HEK293T (cell line): ENCODE results near the gene COQ4.

Experiments
- FOXA1 ChIP-seq: fragments of 450-650 bp; IDR thresholded peaks from 2 replicates; pipeline ENCODE4 v1.6.1; 2016; ENCODE audit warnings: mild to moderate bottlenecking
- FOXK2 ChIP-seq: fragments of 450-650 bp; IDR thresholded peaks from 2 replicates; pipeline ENCODE4 v1.6.1; 2016; ENCODE audit warnings: mild to moderate bottlenecking
- L3MBTL2 ChIP-seq: fragments of 450-650 bp; conservative IDR thresholded peaks from 2 replicates; pipeline ENCODE4 v1.6.1; 2016; ENCODE audit warnings: mild to moderate bottlenecking
- PKNOX1 ChIP-seq: fragments of 450-650 bp; IDR thresholded peaks from 2 replicates; pipeline ENCODE4 v1.6.1; 2016

- no peak for TF ChIP-seq PKNOX1
- no peak for TF ChIP-seq FOXK2
- no peak for TF ChIP-seq FOXA1
- no peak for TF ChIP-seq L3MBTL2
Measured at GRCh38 chr9:128372188-128372641, 49.6 kb downstream of the COQ4 start.
